Measurements from ENCODE around the gene OR9G4.

The OR9G4 gene

DNA sequence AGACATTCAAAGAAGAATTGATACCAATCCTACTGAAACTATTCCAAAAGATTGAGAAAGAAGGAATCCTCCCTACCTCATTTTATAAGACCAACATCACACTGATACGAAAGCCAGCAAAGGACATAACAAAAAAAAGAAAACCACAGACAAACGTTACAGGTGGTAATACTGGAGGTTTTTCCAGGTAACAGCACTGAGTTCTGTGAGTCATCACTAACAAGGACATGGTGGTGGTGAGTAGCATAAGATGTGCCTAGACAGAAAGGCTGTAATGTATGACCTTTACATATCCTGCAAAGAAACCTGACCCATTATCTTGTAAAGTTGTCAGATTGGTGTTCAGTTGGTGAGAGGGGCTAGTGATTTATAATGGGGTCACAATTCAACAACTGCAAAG, 34.3 kb downstream of the OR9G4 start:
- no peak overlapping the region for H3K4me3 ChIP-seq (ENCODE audit: low read depth, low read length)
- no peak for DNase-seq (ENCODE audit: low read depth)
- no peak for TF ChIP-seq POLR2A (IDR thresholded peaks at IDR 0.05; ENCODE audit: extremely low read depth, insufficient read length)
- TF ChIP-seq, protein P1, sequence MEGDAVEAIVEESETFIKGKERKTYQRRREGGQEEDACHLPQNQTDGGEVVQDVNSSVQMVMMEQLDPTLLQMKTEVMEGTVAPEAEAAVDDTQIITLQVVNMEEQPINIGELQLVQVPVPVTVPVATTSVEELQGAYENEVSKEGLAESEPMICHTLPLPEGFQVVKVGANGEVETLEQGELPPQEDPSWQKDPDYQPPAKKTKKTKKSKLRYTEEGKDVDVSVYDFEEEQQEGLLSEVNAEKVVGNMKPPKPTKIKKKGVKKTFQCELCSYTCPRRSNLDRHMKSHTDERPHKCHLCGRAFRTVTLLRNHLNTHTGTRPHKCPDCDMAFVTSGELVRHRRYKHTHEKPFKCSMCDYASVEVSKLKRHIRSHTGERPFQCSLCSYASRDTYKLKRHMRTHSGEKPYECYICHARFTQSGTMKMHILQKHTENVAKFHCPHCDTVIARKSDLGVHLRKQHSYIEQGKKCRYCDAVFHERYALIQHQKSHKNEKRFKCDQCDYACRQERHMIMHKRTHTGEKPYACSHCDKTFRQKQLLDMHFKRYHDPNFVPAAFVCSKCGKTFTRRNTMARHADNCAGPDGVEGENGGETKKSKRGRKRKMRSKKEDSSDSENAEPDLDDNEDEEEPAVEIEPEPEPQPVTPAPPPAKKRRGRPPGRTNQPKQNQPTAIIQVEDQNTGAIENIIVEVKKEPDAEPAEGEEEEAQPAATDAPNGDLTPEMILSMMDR (IDR thresholded peaks at IDR 0.05; ENCODE audit: low read depth, low read length), result no peak
- no peak for TF ChIP-seq MAX (IDR thresholded peaks at IDR 0.05; ENCODE audit: low read depth, low read length)
- no peak for TF ChIP-seq MYC (IDR thresholded peaks at IDR 0.05; ENCODE audit: low read depth, low read length)

DNA sequence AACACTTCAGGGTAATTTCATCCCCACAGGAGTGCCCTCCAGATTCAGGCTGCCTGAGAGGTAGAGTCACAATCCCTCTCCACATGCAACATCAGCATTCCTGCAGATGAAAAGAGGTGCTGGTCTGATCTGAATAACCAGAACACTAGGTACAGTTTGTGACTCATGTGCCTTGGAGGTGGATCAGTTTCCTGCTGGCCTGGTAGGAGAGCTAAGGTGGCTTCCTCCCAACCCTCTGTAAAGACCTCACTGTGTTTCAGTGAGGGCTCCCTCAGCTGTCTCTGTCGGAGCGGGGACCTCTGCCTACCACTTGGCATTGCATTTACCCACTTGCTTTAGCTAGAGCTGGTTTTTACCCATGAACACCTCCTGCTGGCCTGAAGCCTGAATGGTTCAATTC, 42.0 kb downstream of the OR9G4 start:
- DNase-seq (ENCODE audit: low read depth), result no peak
- no peak overlapping the region for H3K4me3 ChIP-seq (ENCODE audit: low read depth, low read length)
- TF ChIP-seq POLR2A (IDR thresholded peaks at IDR 0.05; ENCODE audit: extremely low read depth, insufficient read length) (no peak), MYC (IDR thresholded peaks at IDR 0.05; ENCODE audit: low read depth, low read length) (no peak), MAX (IDR thresholded peaks at IDR 0.05; ENCODE audit: low read depth, low read length) (no peak)
- TF ChIP-seq, protein P1 (IDR thresholded peaks at IDR 0.05; ENCODE audit: low read depth, low read length), result no peak

- TF ChIP-seq, protein P1 (IDR thresholded peaks at IDR 0.05; ENCODE audit: low read depth, low read length), result no peak
- TF ChIP-seq POLR2A (IDR thresholded peaks at IDR 0.05; ENCODE audit: extremely low read depth, insufficient read length) (no peak), MAX (IDR thresholded peaks at IDR 0.05; ENCODE audit: low read depth, low read length) (no peak), MYC (IDR thresholded peaks at IDR 0.05; ENCODE audit: low read depth, low read length) (no peak)
- peak; percentile 13 for DNase-seq (ENCODE audit: low read depth)
- no peak overlapping the region for H3K4me3 ChIP-seq (ENCODE audit: low read depth, low read length)
Observed at GRCh38 chr11:56705784-56706396, 42.6 kb downstream of the OR9G4 start.

DNA sequence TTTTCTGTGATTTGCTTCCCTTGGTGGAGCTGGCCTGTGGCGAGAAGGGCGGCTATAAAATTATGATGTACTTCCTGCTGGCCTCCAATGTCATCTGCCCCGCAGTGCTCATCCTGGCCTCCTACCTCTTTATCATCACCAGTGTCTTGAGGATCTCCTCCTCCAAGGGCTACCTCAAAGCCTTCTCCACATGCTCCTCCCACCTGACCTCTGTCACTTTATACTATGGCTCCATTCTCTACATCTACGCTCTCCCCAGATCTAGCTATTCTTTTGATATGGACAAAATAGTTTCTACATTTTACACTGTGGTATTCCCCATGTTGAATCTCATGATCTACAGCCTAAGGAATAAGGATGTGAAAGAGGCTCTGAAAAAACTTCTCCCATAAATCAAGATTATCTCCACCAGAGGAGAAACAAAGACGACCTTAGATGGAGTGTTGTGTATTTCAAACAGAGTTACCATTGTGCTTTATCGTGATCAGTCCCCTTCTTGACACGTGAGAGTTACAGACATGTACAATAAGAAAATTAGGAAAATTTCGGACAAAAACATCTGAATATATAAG, 47.5 kb downstream of the OR9G4 start:
- no peak for DNase-seq (ENCODE audit: low read depth)
- no peak overlapping the region for H3K4me3 ChIP-seq (ENCODE audit: low read depth, low read length)
- TF ChIP-seq MYC (IDR thresholded peaks at IDR 0.05; ENCODE audit: low read depth, low read length), result no peak
- TF ChIP-seq, protein P1 (IDR thresholded peaks at IDR 0.05; ENCODE audit: low read depth, low read length), result no peak
- TF ChIP-seq MAX (IDR thresholded peaks at IDR 0.05; ENCODE audit: low read depth, low read length), result no peak
- TF ChIP-seq POLR2A (IDR thresholded peaks at IDR 0.05; ENCODE audit: extremely low read depth, insufficient read length), result no peak

- H3K4me3 ChIP-seq (ENCODE audit: low read depth, low read length), result no peak overlapping the region
- no peak for DNase-seq (ENCODE audit: low read depth)
- no peak for TF ChIP-seq MAX (IDR thresholded peaks at IDR 0.05; ENCODE audit: low read depth, low read length)
- TF ChIP-seq, protein P1 (IDR thresholded peaks at IDR 0.05; ENCODE audit: low read depth, low read length), result no peak
- no peak for TF ChIP-seq POLR2A (IDR thresholded peaks at IDR 0.05; ENCODE audit: extremely low read depth, insufficient read length)
- no peak for TF ChIP-seq MYC (IDR thresholded peaks at IDR 0.05; ENCODE audit: low read depth, low read length)
Observed at GRCh38 chr11:56700242-56700913, 48.1 kb downstream of the OR9G4 start.
